Testis (tissue), 2 donors: ENCODE measurements around the gene SETD7.

Source experiments
- POLR2A ChIP-seq: fragments of 450-650 bp; IDR thresholded peaks from one replicate; pipeline ENCODE4 v1.6.1; 2017; ENCODE audit warnings: antibody characterized with exemption, mild to moderate bottlenecking, moderate library complexity
- TF ChIP-seq, protein P1 (sequence below), 3 experiments: fragments of 450-650 bp in 2 of 3; fragments of 200-600 bp in 1 of 3; sonication (generic) in 1 of 3; IDR thresholded peaks; one replicate each; pipeline ENCODE4 v1.5.1; 2016 to 2019; ENCODE audit warnings: antibody characterized with exemption in 3 of 3, mild to moderate bottlenecking in 2 of 3, moderate library complexity in 1 of 3

DNA sequence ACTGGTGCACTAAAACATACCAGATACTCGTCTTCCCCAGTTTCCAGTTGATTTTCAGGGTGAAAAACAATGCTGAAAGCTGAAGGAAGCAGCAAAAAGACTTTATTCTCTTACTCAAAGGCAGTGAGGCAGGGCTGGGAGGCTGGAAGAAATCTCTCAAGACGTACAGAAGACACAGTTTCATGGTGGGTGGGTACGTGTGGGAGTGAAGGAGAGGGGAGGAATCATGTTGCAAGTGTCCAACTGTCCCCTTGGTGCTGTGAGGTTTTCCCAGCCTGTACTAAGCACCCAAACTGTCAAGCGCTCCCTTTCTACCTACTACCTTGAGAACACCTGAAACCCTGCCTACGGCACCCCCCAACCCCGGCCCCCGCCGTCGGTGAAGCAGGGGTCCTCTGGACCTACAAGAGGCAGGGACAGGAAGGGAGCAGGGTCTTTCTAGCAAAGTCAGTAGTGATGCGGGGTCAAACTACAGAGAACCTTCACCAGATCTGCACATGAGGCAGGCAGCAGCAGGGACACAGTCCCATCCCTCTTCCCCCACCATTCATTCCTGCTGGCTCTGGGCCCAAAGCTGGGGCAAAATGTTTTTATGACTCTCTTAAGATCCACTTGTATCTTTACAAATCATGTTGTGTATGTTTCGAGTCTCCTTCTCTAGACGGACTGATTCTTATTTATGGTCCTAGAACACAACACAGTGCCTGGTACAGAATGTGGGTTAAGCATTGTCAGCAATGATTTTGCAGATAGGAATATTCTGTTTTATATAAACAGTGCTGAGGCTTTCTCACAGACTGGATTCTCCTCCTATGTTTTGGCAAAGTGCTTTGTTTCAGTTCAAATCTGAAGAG, 2.4 kb upstream of the SETD7 start:
- no peak for TF ChIP-seq POLR2A
- TF ChIP-seq, protein P1, sequence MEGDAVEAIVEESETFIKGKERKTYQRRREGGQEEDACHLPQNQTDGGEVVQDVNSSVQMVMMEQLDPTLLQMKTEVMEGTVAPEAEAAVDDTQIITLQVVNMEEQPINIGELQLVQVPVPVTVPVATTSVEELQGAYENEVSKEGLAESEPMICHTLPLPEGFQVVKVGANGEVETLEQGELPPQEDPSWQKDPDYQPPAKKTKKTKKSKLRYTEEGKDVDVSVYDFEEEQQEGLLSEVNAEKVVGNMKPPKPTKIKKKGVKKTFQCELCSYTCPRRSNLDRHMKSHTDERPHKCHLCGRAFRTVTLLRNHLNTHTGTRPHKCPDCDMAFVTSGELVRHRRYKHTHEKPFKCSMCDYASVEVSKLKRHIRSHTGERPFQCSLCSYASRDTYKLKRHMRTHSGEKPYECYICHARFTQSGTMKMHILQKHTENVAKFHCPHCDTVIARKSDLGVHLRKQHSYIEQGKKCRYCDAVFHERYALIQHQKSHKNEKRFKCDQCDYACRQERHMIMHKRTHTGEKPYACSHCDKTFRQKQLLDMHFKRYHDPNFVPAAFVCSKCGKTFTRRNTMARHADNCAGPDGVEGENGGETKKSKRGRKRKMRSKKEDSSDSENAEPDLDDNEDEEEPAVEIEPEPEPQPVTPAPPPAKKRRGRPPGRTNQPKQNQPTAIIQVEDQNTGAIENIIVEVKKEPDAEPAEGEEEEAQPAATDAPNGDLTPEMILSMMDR (IDR thresholded peaks at IDR 0.05): no peak
